LNCAP (cell line): ENCODE results near the gene BRSK1.

Experiments
- CTCF ChIP-seq: fragments of 450-650 bp; IDR thresholded peaks from 2 replicates; pipeline ENCODE4 v1.5.1; 2017; ENCODE audit warnings: mild to moderate bottlenecking

BRSK1 gene

DNA sequence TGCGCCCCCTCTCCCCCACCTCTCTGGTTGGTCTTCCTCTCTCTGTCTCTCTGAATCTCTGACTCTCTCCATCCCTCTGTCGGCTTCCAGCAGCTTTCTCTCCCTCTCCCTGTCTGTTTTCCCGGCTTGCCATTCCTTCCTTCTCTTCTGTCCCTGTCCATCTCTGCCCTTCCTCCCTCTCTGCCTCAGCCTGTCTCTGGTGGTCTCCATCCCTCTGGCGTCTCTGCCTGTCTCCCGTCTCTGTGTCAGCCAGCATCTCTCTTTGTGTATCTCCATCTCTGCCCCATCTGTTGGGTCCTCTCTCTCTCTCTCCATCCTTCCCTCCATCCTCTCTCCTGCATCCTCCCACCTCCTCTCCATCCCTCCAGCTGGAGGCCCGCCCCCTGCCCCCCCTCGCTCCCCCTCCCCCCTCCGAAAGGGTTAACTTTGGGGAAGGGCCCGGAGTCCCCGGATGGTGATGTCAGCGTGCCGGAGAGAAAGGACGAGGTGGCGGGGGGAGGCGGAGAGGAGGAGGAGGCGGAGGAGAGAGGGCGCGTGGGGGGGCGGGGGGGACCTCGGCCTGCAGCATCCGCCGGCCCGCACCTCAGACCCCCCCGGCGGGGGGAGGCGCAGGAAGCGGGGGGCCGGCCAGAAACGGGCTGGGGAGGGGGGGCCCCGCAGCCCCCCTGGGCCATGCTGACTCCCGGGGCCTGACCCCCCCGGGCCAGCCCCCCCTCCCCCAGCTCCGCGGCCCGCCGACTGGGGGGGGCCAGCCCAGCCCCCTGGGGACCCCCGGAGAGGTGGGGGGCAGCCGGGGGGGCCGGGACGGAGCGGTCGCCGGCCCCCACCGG is at the start of gene BRSK1:
Gene BRSK1 (plus strand): TSS at position 450 of the 830 bp plus-strand sequence. CDS start 446 bp downstream, outside the sequence.
- TF ChIP-seq CTCF = no peak

GRCh38 chr19:55238030-55238429 is 45.8 kb upstream of the BRSK1 start:
- TF ChIP-seq CTCF = no peak

- no peak for TF ChIP-seq CTCF
Measured at GRCh38 chr19:55239004-55239403, 44.8 kb upstream of the BRSK1 start.

DNA sequence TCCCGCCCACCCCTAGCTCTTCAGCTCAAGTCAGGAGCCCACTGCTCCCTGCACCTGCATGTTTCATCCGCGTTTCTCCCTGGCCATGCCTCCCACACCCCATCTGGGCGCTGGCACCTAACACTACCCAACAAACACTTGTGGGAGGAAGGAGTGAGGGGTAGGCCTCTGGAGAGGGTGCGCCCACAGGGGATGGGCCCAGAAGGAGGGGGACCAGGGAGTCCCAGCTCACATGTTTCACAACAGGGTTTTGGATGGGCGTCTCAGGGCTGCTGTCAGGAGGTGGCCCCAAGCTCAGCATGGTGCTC is 43.1 kb upstream of the BRSK1 start:
- no peak for TF ChIP-seq CTCF

GRCh38 chr19:55241143-55241934 is 42.5 kb upstream of the BRSK1 start:
- no peak for TF ChIP-seq CTCF

DNA sequence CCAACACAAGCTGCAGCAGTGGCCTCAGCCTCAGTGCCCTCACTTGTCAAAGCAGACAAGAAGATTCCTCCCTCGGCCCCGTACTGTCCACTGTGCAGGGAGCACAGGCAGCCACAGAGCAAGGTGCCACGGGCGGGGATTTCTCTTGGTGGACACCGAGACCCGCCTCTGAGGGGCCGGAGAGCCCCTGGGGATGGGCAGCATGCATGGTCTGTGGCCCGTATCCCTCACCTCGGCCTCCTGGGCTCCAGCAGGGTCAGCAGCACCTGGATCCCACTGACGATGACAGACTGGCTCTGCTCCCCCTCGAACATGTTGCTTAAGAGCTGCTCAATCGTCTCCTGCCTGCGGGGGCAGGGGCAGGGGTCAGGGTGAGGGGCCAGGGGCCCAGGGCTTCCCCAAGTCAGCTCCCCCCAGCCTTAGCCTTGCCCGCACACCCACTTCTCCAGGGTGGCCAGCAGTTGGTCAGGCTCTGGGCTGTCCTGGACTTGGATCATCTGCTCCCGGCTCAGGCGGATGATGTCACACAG is 41.8 kb upstream of the BRSK1 start:
- no peak for TF ChIP-seq CTCF

- no peak for TF ChIP-seq CTCF
Measured at GRCh38 chr19:55242517-55242916, 41.3 kb upstream of the BRSK1 start.
